K562 (cell line): ENCODE data around the gene NT5C. TPM values are rescaled to one million over a fixed set of nuclear protein-coding genes. Genes with fewer than 3 reads are reported as not detected.

Source experiments
- ARHGAP35 ChIP-seq: fragments of 450-650 bp; IDR thresholded peaks from 2 replicates; pipeline ENCODE4 v1.6.1; 2018; ENCODE audit not compliant: partially characterized antibody
- CREB1 ChIP-seq, 2 experiments: sonication (generic) in 1 of 2; formaldehyde crosslinking in 1 of 2; IDR thresholded peaks; 2 replicates each; pipeline versions ENCODE4 v1.6.1 to v1.8.0; 2012 to 2022; ENCODE audit warnings: inconsistent platforms in 1 of 2, mild to moderate bottlenecking in 1 of 2, missing genetic modification reagents in 1 of 2, moderate library complexity in 1 of 2
- ESRRB ChIP-seq: fragments of 250-450 bp; sonication (Bioruptor Pico); IDR thresholded peaks from 2 replicates; pipeline ENCODE4 v1.5.0; 2020; ENCODE audit warnings: mild to moderate bottlenecking, moderate library complexity, borderline replicate concordance
- FOSL1 ChIP-seq: fragments of 200-800 bp; sonication (Bioruptor generic); conservative IDR thresholded peaks from 2 replicates; pipeline ENCODE4 v1.6.1; 2016; ENCODE audit warnings: missing genetic modification characterization, missing compliant biosample characterization
- LCOR ChIP-seq: sonication (generic); formaldehyde crosslinking; IDR thresholded peaks from 2 replicates; pipeline ENCODE4 v1.8.0; 2022; ENCODE audit warnings: mild to moderate bottlenecking, missing genetic modification reagents
- MCM7 ChIP-seq, 2 experiments: fragments of 450-650 bp; IDR thresholded peaks; 2 replicates each; pipeline ENCODE4 v1.6.1; 2016 to 2018
- MEIS2 ChIP-seq: fragments of 450-650 bp; IDR thresholded peaks from 2 replicates; pipeline ENCODE4 v1.6.1; 2014; ENCODE audit warnings: mild to moderate bottlenecking; ENCODE audit not compliant: partially characterized antibody
- MTA3 ChIP-seq: fragments of 450-650 bp; formaldehyde crosslinking; IDR thresholded peaks from 2 replicates; pipeline ENCODE4 v1.6.1; 2017; ENCODE audit warnings: mild to moderate bottlenecking, borderline replicate concordance
- MYBL2 ChIP-seq, 2 experiments: fragments of 450-650 bp in 1 of 2; sonication (generic) in 1 of 2; formaldehyde crosslinking in 1 of 2; IDR thresholded peaks; 2 replicates each; pipeline versions ENCODE4 v1.6.1 to v1.8.1; 2017 to 2022; ENCODE audit warnings: borderline replicate concordance in 1 of 2, inconsistent platforms in 1 of 2, low read depth in 1 of 2, mild to moderate bottlenecking in 1 of 2, missing genetic modification reagents in 1 of 2, moderate library complexity in 1 of 2
- NFIC ChIP-seq: fragments of 450-650 bp; IDR thresholded peaks from 2 replicates; pipeline ENCODE4 v1.6.1; 2017; ENCODE audit warnings: mild to moderate bottlenecking, inconsistent platforms
- NUFIP1 ChIP-seq: fragments of 450-650 bp; IDR thresholded peaks from 2 replicates; pipeline ENCODE4 v1.6.1; 2018; ENCODE audit not compliant: partially characterized antibody
- RBM39 ChIP-seq: fragments of 200-400 bp; formaldehyde crosslinking; optimal IDR thresholded peaks from 2 replicates; pipeline ENCODE3; 2018; ENCODE audit warnings: low read depth, low read length
- TARDBP ChIP-seq: fragments of 450-650 bp; IDR thresholded peaks from 2 replicates; pipeline ENCODE4 v1.6.1; 2016
- TOE1 ChIP-seq, 2 experiments: fragments of 450-650 bp in 1 of 2; sonication (generic) in 1 of 2; formaldehyde crosslinking in 1 of 2; IDR thresholded peaks; 2 replicates each; pipeline versions ENCODE4 v1.7.1 to v1.8.0; 2016 to 2022; ENCODE audit warnings: borderline replicate concordance in 2 of 2, mild to moderate bottlenecking in 2 of 2, antibody characterized with exemption in 1 of 2, inconsistent platforms in 1 of 2, low read depth in 1 of 2, missing genetic modification reagents in 1 of 2, moderate library complexity in 1 of 2
- TRIM28 ChIP-seq: fragments of 450-650 bp; IDR thresholded peaks from 2 replicates; pipeline ENCODE4 v1.6.1; 2017
- ZNF134 ChIP-seq: fragments of 250-450 bp; sonication (Bioruptor Pico); conservative IDR thresholded peaks from 2 replicates; pipeline ENCODE4 v1.4.0; 2020
- ZNF592 ChIP-seq: fragments of 450-650 bp; IDR thresholded peaks from 2 replicates; pipeline ENCODE4 v1.6.1; 2017; ENCODE audit warnings: antibody characterized with exemption, mild to moderate bottlenecking
- polyA plus RNA-seq, 8 experiments: library from polyadenylated mRNA; depleted of rRNA in 4 of 8; stranded (reverse) in 5 of 8; unstranded in 3 of 8; fragments of >200 nt; fragmentation: Nextera tagmentation in 2 of 8; fragmentation: Illumina TruSeq in 1 of 8; extraction: Ambion mirVana in 2 of 8; extraction: Trizol in 1 of 8; gene quantifications; 2 replicates each; pipeline versions ENCODE4 v1.2.1 to v1.2.3, GENCODE V29; 2011 to 2014; ENCODE audit warnings: inconsistent platforms in 1 of 8, missing spikeins in 1 of 8
- total RNA-seq, 7 experiments: library from RNA; depleted of rRNA in 6 of 7; stranded (reverse); fragments of >200 nt in 6 of 7; fragmentation: Illumina TruSeq in 2 of 7; extraction: Trizol in 2 of 7; gene quantifications; 2 replicates each; pipeline versions ENCODE4 v1.2.1 to v1.2.3, GENCODE V29; 2011 to 2021; ENCODE audit warnings: low replicate concordance in 1 of 7
- TF ChIP-seq, protein P1 (sequence below): fragments of 450-650 bp; IDR thresholded peaks from 2 replicates; pipeline ENCODE4 v1.7.1; 2018; ENCODE audit warnings: mild to moderate bottlenecking, low read depth; ENCODE audit not compliant: partially characterized antibody
- TF ChIP-seq, protein P2 (sequence below): fragments of 200-800 bp; sonication (Bioruptor generic); IDR thresholded peaks from 2 replicates; pipeline ENCODE4 v1.6.1; 2017; ENCODE audit warnings: missing genetic modification characterization, missing compliant biosample characterization

NT5C gene
- total and polyA plus RNA-seq, 9 of the 15 experiments (the other 6 are each of a cell fraction or from before 2014, with no cell fraction given) = 2.9 to 205 (median 45.0) TPM

GRCh38 chr17:75154195-75155106, 22.9 kb upstream of the NT5C start, which contains the start of gene JPT1 (continued):
- TF ChIP-seq, protein P1, sequence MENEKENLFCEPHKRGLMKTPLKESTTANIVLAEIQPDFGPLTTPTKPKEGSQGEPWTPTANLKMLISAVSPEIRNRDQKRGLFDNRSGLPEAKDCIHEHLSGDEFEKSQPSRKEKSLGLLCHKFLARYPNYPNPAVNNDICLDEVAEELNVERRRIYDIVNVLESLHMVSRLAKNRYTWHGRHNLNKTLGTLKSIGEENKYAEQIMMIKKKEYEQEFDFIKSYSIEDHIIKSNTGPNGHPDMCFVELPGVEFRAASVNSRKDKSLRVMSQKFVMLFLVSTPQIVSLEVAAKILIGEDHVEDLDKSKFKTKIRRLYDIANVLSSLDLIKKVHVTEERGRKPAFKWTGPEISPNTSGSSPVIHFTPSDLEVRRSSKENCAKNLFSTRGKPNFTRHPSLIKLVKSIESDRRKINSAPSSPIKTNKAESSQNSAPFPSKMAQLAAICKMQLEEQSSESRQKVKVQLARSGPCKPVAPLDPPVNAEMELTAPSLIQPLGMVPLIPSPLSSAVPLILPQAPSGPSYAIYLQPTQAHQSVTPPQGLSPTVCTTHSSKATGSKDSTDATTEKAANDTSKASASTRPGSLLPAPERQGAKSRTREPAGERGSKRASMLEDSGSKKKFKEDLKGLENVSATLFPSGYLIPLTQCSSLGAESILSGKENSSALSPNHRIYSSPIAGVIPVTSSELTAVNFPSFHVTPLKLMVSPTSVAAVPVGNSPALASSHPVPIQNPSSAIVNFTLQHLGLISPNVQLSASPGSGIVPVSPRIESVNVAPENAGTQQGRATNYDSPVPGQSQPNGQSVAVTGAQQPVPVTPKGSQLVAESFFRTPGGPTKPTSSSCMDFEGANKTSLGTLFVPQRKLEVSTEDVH = peak; percentile 27
- TF ChIP-seq MEIS2 (peak; percentile 70), ARHGAP35 (no peak), ESRRB (no peak), ZNF134 (no peak), MYBL2 (IDR thresholded peaks at IDR 0.05; ENCODE audit: low read depth) (peak; percentile 96), MYBL2 (CRISPR knock-in tag; IDR thresholded peaks at IDR 0.05; ENCODE audit: borderline replicate concordance) (no peak), RBM39 (peak; percentile 87), LCOR (CRISPR knock-in tag) (peak; percentile 66), TOE1 (IDR thresholded peaks at IDR 0.05; ENCODE audit: borderline replicate concordance) (peak; percentile 37; the same call in 1 of the 2 replicates), TOE1 (CRISPR knock-in tag; IDR thresholded peaks at IDR 0.05; ENCODE audit: borderline replicate concordance, low read depth) (no peak), ZNF592 (peak; percentile 71), NUFIP1 (no peak), MCM7 (IDR thresholded peaks at IDR 0.05) (no peak), FOSL1 (tag) (peak; percentile 71), CREB1 (IDR thresholded peaks at IDR 0.05) (no peak; the same call in 1 of the 2 replicates), CREB1 (CRISPR knock-in tag; IDR thresholded peaks at IDR 0.05) (peak; percentile 79), TARDBP (no peak), NFIC (peak; percentile 70), MTA3 (peak; percentile 100), TRIM28 (no peak)
- TF ChIP-seq, protein P2, sequence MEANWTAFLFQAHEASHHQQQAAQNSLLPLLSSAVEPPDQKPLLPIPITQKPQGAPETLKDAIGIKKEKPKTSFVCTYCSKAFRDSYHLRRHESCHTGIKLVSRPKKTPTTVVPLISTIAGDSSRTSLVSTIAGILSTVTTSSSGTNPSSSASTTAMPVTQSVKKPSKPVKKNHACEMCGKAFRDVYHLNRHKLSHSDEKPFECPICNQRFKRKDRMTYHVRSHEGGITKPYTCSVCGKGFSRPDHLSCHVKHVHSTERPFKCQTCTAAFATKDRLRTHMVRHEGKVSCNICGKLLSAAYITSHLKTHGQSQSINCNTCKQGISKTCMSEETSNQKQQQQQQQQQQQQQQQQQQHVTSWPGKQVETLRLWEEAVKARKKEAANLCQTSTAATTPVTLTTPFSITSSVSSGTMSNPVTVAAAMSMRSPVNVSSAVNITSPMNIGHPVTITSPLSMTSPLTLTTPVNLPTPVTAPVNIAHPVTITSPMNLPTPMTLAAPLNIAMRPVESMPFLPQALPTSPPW (CRISPR knock-in tag) = peak; percentile 68
